Medulla oblongata (tissue), 1 donor: ENCODE data around the gene AQP11.

Source experiments
- DNase-seq: peaks from one replicate; pipeline ENCODE4 v3.0.0-alpha.2; 2015; ENCODE audit errors: extremely low spot score

AQP11 gene

GRCh38 chr11:77658213-77659013, 68.7 kb downstream of the AQP11 start:
- no peak for DNase-seq
